ENCODE results near the gene IL16. TPM values are rescaled to one million over a fixed set of nuclear protein-coding genes. Genes with fewer than 3 reads are reported as not detected.

IL16 gene
- total and polyA plus RNA-seq, 4 experiments from 2014 or later: 190 to 400 (median 362) TPM

DNA sequence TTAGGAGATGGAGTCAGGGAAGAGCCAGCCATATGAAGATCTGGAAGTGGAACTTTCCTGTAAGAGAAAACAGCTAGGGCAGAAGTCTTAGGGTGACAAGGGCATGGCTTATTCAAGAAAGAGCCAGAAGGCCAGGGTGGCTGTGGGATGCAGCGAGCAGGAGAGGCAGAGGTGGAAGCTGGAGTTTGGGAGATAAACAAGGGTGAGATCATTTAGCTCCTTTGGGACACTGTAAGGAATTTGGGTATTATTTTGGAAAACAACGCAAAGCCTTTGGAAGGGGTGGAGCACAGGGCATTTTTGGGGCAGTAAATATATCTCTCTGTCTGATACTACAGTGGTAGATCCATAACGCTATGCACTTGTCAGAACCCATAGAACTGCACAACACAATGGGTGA, 5.0 kb upstream of the IL16 start:
- ChIA-PET CTCF (ENCODE audit: partially characterized antibody) (interaction anchor here (1.1 to 2.0 kb wide), 2 partner anchors 14 to 74 kb away, joined by 3 to 5 read pairs; no protein-coding TSS in a partner anchor), POLR2A (ENCODE audit: partially characterized antibody) (no interaction called here)
- no peak for DNase-seq
- Mint-ChIP-seq H3K27me3 (peaks cover 16 to 28% of the 10 kb centered on the region in 2 donors), H3K4me1 (no peaks in the 10 kb centered on the region), H3K9me3 (no peaks in the 10 kb centered on the region), H3K4me3 (no peak overlapping the region), H3K27ac (no peak overlapping the region), H3K36me3 (no peaks in the 10 kb centered on the region)
- H3K4me1 ChIP-seq (ENCODE audit: insufficient read depth, low read length): no peaks in the 10 kb centered on the region
- intact Hi-C loops (cut with micrococcal nuclease): no loop called here
- no peak overlapping the region for H3K4me3 ChIP-seq (ENCODE audit: low read length in 2 of 2)
- no peaks in the 10 kb centered on the region for H3K27me3 ChIP-seq (ENCODE audit: insufficient read depth, low read length)
- no peaks in the 10 kb centered on the region for H3K36me3 ChIP-seq (ENCODE audit: insufficient read depth, low read length)
- H3K27ac ChIP-seq (ENCODE audit: low read depth, low read length): no peak overlapping the region
- no peaks in the 10 kb centered on the region for H3K9me3 ChIP-seq (ENCODE audit: control insufficient read depth in 1 of 2, low read length in 2 of 2)

DNA sequence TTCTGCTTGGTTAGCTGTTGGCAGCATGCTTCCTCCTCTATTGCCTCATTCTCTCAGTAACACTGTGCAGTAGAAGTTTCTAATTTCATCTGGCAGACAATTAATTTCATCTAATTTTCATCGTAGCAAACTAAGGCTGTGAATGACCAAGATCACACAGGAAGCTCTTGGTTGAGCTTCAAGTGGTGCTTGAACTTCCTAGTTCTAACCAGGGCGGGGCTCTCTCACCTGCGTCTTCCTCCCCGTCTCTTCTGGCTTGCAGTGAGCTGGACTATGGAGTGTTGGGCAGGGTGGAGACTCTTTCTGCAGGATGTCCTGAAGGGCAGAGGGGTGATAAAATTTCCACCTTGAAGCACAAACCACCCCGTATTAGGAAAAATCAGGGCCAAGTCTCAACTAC, 2.0 kb upstream of the IL16 start:
- Histone ChIP-seq H3K27me3 (ENCODE audit: insufficient read depth, low read length) (no peaks in the 10 kb centered on the region), H3K4me1 (ENCODE audit: insufficient read depth, low read length) (no peaks in the 10 kb centered on the region), H3K36me3 (ENCODE audit: insufficient read depth, low read length) (no peaks in the 10 kb centered on the region), H3K9me3 (ENCODE audit: control insufficient read depth in 1 of 2, low read length in 2 of 2) (no peaks in the 10 kb centered on the region), H3K27ac (ENCODE audit: low read depth, low read length) (no peak overlapping the region), H3K4me3 (ENCODE audit: low read length in 2 of 2) (no peak overlapping the region)
- intact Hi-C loops (cut with micrococcal nuclease): no loop called here
- no peak overlapping the region for H3K4me3 Mint-ChIP-seq
- DNase-seq: no peak
- H3K27me3 Mint-ChIP-seq: peaks cover 16 to 24% of the 10 kb centered on the region in 2 donors
- no peaks in the 10 kb centered on the region for H3K9me3 Mint-ChIP-seq
- no peaks in the 10 kb centered on the region for H3K36me3 Mint-ChIP-seq
- ChIA-PET POLR2A (ENCODE audit: partially characterized antibody) (no interaction called here), CTCF (ENCODE audit: partially characterized antibody) (interaction anchor here (1.3 kb wide), 1 partner anchor 71 kb away, joined by 4 read pairs; no protein-coding TSS in a partner anchor)
- H3K27ac Mint-ChIP-seq: no peak overlapping the region
- H3K4me1 Mint-ChIP-seq: no peaks in the 10 kb centered on the region

DNA sequence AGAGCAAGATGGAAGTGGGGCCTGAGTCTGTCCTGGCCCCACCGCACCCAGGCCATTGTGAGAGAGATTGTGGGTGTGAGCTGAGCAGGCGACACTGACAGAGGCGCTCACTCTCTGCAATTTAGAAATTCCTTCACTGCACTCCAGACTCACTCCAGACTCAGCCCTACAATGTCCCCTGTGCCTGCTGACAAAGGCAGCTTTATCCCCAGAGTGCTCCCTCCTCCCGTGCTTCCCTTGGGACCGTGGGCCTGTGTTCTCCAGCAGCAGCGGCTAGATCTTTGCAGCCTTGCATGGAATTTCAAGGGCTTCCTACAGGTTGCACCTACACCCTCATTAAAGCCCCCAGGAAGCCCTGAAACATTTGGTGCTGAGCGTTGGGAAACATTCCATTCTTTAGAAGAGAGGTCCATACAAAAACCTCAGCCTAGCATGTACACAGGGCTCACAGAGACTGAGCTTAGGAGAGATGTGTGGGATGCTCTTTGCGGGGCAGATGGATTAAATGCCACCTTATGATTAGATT, 1.3 kb upstream of the IL16 start:
- Histone ChIP-seq H3K4me1 (ENCODE audit: insufficient read depth, low read length) (no peaks in the 10 kb centered on the region), H3K4me3 (ENCODE audit: low read length in 2 of 2) (no peak overlapping the region), H3K36me3 (ENCODE audit: insufficient read depth, low read length) (no peaks in the 10 kb centered on the region), H3K9me3 (ENCODE audit: control insufficient read depth in 1 of 2, low read length in 2 of 2) (no peaks in the 10 kb centered on the region), H3K27ac (ENCODE audit: low read depth, low read length) (no peak overlapping the region), H3K27me3 (ENCODE audit: insufficient read depth, low read length) (no peaks in the 10 kb centered on the region)
- H3K36me3 Mint-ChIP-seq: no peaks in the 10 kb centered on the region
- intact Hi-C loops (cut with micrococcal nuclease): no loop called here
- ChIA-PET POLR2A (ENCODE audit: partially characterized antibody) (no interaction called here), CTCF (ENCODE audit: partially characterized antibody) (interaction anchor here (1.3 kb wide), 1 partner anchor 71 kb away, joined by 4 read pairs; no protein-coding TSS in a partner anchor)
- no peak for DNase-seq
- H3K4me1 Mint-ChIP-seq: no peaks in the 10 kb centered on the region
- no peak overlapping the region for H3K4me3 Mint-ChIP-seq
- H3K27ac Mint-ChIP-seq: no peak overlapping the region
- no peaks in the 10 kb centered on the region for H3K9me3 Mint-ChIP-seq
- H3K27me3 Mint-ChIP-seq: peaks cover 16 to 23% of the 10 kb centered on the region in 2 donors

DNA sequence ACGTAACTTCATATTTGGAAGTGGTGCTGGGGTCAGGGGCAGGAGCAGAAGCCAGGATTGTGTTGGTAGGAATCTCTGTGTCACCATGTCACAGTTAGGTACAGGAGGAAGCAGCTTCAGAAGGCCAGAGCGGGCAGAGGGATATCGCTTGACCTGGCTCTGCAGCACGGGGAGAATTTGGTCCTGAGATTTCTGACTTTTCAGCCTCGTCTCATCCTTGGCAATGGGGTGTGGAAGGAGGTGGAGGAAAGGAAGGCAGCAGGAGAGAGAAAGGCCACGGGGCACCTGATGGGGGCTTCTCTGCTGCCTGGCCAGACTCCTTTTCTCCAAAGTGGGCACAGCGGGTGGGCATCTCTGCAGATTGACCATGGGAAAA, 564 bp downstream of the IL16 start:
- Mint-ChIP-seq H3K4me3 (no peak overlapping the region), H3K9me3 (no peaks in the 10 kb centered on the region), H3K4me1 (no peaks in the 10 kb centered on the region), H3K36me3 (no peaks in the 10 kb centered on the region), H3K27me3 (peaks cover 11 to 14% of the 10 kb centered on the region in 2 donors), H3K27ac (no peak overlapping the region)
- no peaks in the 10 kb centered on the region for H3K4me1 ChIP-seq (ENCODE audit: insufficient read depth, low read length)
- no peak for DNase-seq
- CTCF ChIA-PET (ENCODE audit: partially characterized antibody): no interaction called here
- no peaks in the 10 kb centered on the region for H3K27me3 ChIP-seq (ENCODE audit: insufficient read depth, low read length)
- H3K27ac ChIP-seq (ENCODE audit: low read depth, low read length): no peak overlapping the region
- H3K36me3 ChIP-seq (ENCODE audit: insufficient read depth, low read length): no peaks in the 10 kb centered on the region
- intact Hi-C loops (cut with micrococcal nuclease): no loop called here
- H3K4me3 ChIP-seq (ENCODE audit: low read length in 2 of 2): no peak overlapping the region
- H3K9me3 ChIP-seq (ENCODE audit: control insufficient read depth in 1 of 2, low read length in 2 of 2): no peaks in the 10 kb centered on the region
- POLR2A ChIA-PET (ENCODE audit: partially characterized antibody): no interaction called here

DNA sequence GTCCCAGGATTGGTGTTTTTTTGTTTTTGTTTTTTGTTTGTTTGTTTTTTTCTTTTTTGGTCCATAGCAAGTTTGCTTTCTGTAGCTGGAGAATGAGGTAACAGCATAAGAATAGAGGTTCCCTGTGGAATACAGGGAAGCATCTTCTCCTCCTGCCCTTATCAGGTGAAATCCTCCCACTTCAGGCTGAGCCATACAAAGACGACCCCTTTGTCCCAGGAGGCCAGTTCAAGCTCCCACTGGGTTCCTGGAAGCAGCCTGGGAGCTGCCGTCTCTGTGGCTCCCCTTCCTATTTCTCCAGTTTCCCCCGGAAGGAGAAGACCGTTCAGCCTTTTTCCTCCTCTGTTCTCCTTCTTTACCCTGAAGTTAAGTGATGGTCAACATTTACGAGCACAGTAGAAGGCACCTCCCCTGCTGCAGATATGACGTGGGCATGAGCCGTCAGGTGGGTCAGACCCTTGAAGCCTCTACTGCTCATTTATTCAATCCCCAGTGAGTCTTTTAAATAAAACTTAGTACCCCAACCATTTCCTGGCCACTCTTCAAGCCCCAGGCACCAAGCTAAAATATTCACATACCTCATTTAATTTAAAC, 1.1 kb downstream of the IL16 start:
- no peaks in the 10 kb centered on the region for H3K4me1 ChIP-seq (ENCODE audit: insufficient read depth, low read length)
- Mint-ChIP-seq H3K36me3 (no peaks in the 10 kb centered on the region), H3K4me1 (no peaks in the 10 kb centered on the region), H3K4me3 (no peak overlapping the region), H3K9me3 (no peaks in the 10 kb centered on the region), H3K27me3 (peaks cover 8 to 12% of the 10 kb centered on the region in 2 donors), H3K27ac (no peak overlapping the region)
- H3K4me3 ChIP-seq (ENCODE audit: low read length in 2 of 2): no peak overlapping the region
- ChIA-PET POLR2A (ENCODE audit: partially characterized antibody) (no interaction called here), CTCF (ENCODE audit: partially characterized antibody) (no interaction called here)
- no peaks in the 10 kb centered on the region for H3K9me3 ChIP-seq (ENCODE audit: control insufficient read depth in 1 of 2, low read length in 2 of 2)
- intact Hi-C loops (cut with micrococcal nuclease): no loop called here
- H3K36me3 ChIP-seq (ENCODE audit: insufficient read depth, low read length): no peaks in the 10 kb centered on the region
- H3K27ac ChIP-seq (ENCODE audit: low read depth, low read length): no peak overlapping the region
- DNase-seq: no peak
- no peaks in the 10 kb centered on the region for H3K27me3 ChIP-seq (ENCODE audit: insufficient read depth, low read length)

DNA sequence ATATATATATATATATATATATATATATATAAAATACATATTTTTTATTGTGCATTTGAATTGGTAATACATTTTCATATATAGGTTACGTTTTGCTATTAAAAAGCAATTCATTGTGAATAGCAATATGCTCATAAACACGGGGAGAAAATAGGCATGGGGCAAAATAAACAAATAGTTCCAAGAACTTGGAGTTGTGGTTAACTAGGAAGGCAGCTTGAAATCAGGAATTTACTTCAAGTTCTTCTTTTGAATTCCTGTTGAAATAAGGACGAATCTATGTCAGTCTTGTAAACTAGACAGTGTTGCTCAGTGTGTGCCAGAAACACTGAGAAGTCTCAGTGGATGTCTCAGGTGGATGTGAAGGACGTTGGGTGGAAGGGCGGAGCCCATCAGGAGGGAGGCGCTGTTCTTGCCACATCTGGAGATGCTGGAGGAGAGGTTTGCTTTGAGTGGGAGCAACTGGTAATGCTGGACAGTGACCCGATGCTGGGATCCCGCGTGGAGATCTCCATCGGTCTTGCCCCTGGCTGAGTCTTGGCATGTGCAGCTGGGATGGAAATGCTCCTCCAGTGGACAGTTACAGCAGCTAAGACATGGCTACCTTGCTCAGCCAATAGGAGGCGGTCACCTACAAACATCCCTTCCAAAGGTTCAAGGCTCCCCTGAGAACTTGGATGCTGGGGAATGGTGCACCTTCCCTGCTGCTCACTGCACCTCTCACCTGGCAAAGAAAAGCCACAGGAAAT, 2.5 kb downstream of the IL16 start:
- Mint-ChIP-seq H3K27ac (no peak overlapping the region), H3K36me3 (no peaks in the 10 kb centered on the region), H3K9me3 (no peaks in the 10 kb centered on the region), H3K4me1 (no peaks in the 10 kb centered on the region), H3K4me3 (no peak overlapping the region), H3K27me3 (peaks cover 6 to 7% of the 10 kb centered on the region in 2 donors)
- ChIA-PET CTCF (ENCODE audit: partially characterized antibody) (no interaction called here), POLR2A (ENCODE audit: partially characterized antibody) (no interaction called here)
- H3K27ac ChIP-seq (ENCODE audit: low read depth, low read length): no peak overlapping the region
- H3K9me3 ChIP-seq (ENCODE audit: control insufficient read depth in 1 of 2, low read length in 2 of 2): no peaks in the 10 kb centered on the region
- intact Hi-C loops (cut with micrococcal nuclease): no loop called here
- DNase-seq: no peak
- H3K36me3 ChIP-seq (ENCODE audit: insufficient read depth, low read length): no peaks in the 10 kb centered on the region
- H3K27me3 ChIP-seq (ENCODE audit: insufficient read depth, low read length): no peaks in the 10 kb centered on the region
- H3K4me1 ChIP-seq (ENCODE audit: insufficient read depth, low read length): no peaks in the 10 kb centered on the region
- H3K4me3 ChIP-seq (ENCODE audit: low read length in 2 of 2): no peak overlapping the region

DNA sequence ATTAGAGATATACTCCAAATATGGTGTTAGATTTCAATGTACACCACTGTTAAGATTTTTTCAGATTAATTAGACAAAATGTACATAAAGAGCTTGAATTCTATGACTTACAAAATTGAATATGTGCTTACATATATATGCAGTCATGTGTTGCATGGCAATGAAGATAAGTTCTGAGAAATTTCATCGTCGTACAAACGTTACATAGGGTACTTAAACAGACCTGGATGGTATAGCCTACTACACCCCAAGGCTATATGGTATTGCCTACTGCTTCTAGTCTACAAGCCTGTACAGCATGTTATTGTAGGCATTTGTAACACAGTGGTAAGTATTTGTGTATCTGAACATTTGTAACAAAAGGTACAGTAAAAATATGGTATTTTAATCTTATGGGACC, 9.3 kb downstream of the IL16 start:
- Histone ChIP-seq H3K27me3 (ENCODE audit: insufficient read depth, low read length) (no peaks in the 10 kb centered on the region), H3K36me3 (ENCODE audit: insufficient read depth, low read length) (no peaks in the 10 kb centered on the region), H3K9me3 (ENCODE audit: control insufficient read depth in 1 of 2, low read length in 2 of 2) (no peaks in the 10 kb centered on the region), H3K27ac (ENCODE audit: low read depth, low read length) (no peak overlapping the region), H3K4me3 (ENCODE audit: low read length in 2 of 2) (no peak overlapping the region), H3K4me1 (ENCODE audit: insufficient read depth, low read length) (no peaks in the 10 kb centered on the region)
- Mint-ChIP-seq H3K27ac (no peak overlapping the region), H3K27me3 (peaks cover 6% of the 10 kb centered on the region in 2 donors), H3K4me1 (no peaks in the 10 kb centered on the region), H3K36me3 (no peaks in the 10 kb centered on the region), H3K9me3 (peaks cover 0 to 11% (median 5%) of the 10 kb centered on the region in 8 donors), H3K4me3 (no peak overlapping the region)
- no peak for DNase-seq
- ChIA-PET POLR2A (ENCODE audit: partially characterized antibody) (no interaction called here), CTCF (ENCODE audit: partially characterized antibody) (no interaction called here)
- intact Hi-C loops (cut with micrococcal nuclease): no loop called here

All from CD4-positive, alpha-beta memory T cell (primary cell).